ENCODE data around the gene PTGFRN. TPM values are rescaled to one million over a fixed set of nuclear protein-coding genes. Genes with fewer than 3 reads are reported as not detected.

PTGFRN gene
- total RNA-seq, 1 experiment from 2014 or later = 20.7 TPM

GRCh38 chr1:116911779-116912469, 2.2 kb downstream of the PTGFRN start:
- in situ Hi-C loops (cut with HindIII; ENCODE audit: low pct_unique_long_range_greater_than_20kb, low sequenced_read_pairs) = no loop called here
- no peak for DNase-seq (ENCODE audit: low read depth)

DNA sequence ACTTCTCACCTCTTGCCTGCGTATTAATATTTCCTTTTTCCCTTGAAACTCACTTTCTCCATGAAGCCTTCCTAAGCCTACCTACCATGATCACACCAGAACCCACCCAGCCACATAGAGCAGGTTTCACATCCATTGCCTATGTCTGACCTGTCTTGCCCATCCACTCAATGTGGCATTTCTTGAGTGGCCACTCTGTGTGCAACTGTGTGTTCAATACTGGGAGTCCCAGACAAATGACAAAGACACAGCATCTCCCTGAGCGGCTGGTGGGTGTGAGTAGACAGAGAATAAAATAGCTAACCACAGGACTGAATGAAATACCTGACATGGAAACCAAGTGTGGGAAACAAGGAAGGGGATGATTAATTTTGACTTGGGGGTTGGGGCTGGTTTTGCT, 3.1 kb downstream of the PTGFRN start:
- in situ Hi-C loops (cut with HindIII; ENCODE audit: low pct_unique_long_range_greater_than_20kb, low sequenced_read_pairs) = no loop called here
- DNase-seq (ENCODE audit: low read depth) = no peak

- in situ Hi-C loops (cut with HindIII; ENCODE audit: low pct_unique_long_range_greater_than_20kb, low sequenced_read_pairs) = no loop called here
Observed at GRCh38 chr1:116913941-116914340, 4.2 kb downstream of the PTGFRN start.

GRCh38 chr1:116914667-116915066, 5.0 kb downstream of the PTGFRN start:
- DNase-seq (ENCODE audit: low read depth) = no peak
- in situ Hi-C loops (cut with HindIII; ENCODE audit: low pct_unique_long_range_greater_than_20kb, low sequenced_read_pairs) = no loop called here

More at GRCh38 chr1:116913941-116914340, 4.2 kb downstream of the PTGFRN start:
- DNase-seq (ENCODE audit: low read depth) = no peak

- no peak for DNase-seq (ENCODE audit: low read depth)
- in situ Hi-C loops (cut with HindIII; ENCODE audit: low pct_unique_long_range_greater_than_20kb, low sequenced_read_pairs) = no loop called here
Observed at GRCh38 chr1:116915086-116915661, 5.5 kb downstream of the PTGFRN start.

DNA sequence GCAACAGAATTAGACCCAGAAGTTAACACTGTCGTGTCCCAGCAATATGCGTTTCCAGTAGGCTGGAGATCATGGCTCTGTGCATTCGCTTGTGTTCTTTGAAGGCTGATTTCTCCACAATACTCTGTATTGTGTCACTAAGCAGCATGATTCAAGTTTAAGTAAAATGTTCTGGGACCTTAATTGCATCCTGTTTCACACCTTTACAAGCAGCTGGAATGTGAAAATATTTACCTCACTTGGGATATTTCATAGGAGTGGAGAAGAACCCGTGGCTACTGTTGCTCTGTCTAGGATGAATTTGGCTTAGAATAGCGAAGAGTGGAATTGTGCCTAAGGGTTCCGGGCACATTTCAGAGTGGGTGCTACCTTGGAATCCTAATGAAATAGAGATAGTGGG, 6.3 kb downstream of the PTGFRN start:
- no peak for DNase-seq (ENCODE audit: low read depth)
- in situ Hi-C loops (cut with HindIII; ENCODE audit: low pct_unique_long_range_greater_than_20kb, low sequenced_read_pairs) = no loop called here

GRCh38 chr1:116916533-116917445, 7.1 kb downstream of the PTGFRN start:
- in situ Hi-C loops (cut with HindIII; ENCODE audit: low pct_unique_long_range_greater_than_20kb, low sequenced_read_pairs) = no loop called here
- DNase-seq (ENCODE audit: low read depth) = no peak

DNA sequence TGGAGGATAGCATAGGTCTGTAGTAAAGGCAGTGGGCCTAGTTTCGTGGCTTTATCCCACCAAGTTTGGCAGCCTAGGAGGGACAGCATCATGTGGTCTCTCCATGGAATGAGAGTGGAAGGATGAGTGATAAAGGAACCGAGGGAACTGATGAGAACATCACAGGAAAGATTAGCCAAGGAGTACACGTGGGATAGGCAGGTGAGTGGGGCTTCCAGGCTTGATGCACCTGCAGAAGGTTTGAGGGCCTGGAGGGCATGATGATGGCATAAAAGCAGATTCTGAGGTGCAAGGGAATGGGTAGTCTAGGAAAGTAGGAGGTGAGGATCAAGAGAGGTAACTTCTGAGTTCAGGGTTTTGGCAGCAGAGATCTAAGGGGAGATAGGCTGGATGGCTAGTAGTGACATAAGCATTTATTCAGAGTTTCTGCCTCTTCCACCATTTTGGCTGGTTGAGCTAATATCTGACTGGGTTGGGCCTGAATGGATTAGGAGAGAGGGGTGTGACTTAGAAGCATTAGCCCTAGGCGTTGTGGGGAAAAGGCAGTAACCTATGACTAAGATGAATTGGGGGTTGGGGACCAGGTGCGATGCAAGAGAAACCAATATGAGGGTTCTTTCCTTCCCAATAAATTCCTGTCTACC, 9.1 kb downstream of the PTGFRN start:
- in situ Hi-C loops (cut with HindIII; ENCODE audit: low pct_unique_long_range_greater_than_20kb, low sequenced_read_pairs) = no loop called here
- no peak for DNase-seq (ENCODE audit: low read depth)

DNA sequence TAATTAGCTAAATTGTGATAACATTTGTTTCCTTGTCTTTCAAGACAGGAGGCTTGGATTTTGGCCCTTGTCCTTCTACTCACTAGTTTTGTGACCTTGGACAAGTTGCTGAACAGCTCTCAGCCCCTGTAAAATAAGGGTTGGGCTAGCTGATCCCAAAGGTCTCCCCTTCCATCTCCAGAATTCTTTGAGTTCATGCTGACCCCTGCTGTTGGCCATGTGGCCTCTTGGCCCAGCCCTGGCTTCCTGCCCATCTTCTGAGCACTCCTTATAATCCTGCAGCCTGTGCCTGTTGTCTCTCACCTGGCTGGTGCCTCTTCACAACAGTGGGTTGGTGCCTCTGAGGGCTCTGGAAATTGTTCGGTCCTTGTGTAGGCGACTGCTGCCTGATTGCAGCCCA, 10.1 kb downstream of the PTGFRN start:
- no peak for DNase-seq (ENCODE audit: low read depth)
- in situ Hi-C loops (cut with HindIII; ENCODE audit: low pct_unique_long_range_greater_than_20kb, low sequenced_read_pairs) = no loop called here

GRCh38 chr1:116920211-116920610, 10.5 kb downstream of the PTGFRN start:
- DNase-seq (ENCODE audit: low read depth) = no peak
- in situ Hi-C loops (cut with HindIII; ENCODE audit: low pct_unique_long_range_greater_than_20kb, low sequenced_read_pairs) = no loop called here

GRCh38 chr1:116921301-116921885, 11.7 kb downstream of the PTGFRN start:
- in situ Hi-C loops (cut with HindIII; ENCODE audit: low pct_unique_long_range_greater_than_20kb, low sequenced_read_pairs) = no loop called here

GRCh38 chr1:116921937-116922336, 12.2 kb downstream of the PTGFRN start:
- in situ Hi-C loops (cut with HindIII; ENCODE audit: low pct_unique_long_range_greater_than_20kb, low sequenced_read_pairs) = no loop called here
- DNase-seq (ENCODE audit: low read depth) = no peak

More at GRCh38 chr1:116921301-116921885, 11.7 kb downstream of the PTGFRN start:
- DNase-seq (ENCODE audit: low read depth) = no peak

- DNase-seq (ENCODE audit: low read depth) = no peak
- in situ Hi-C loops (cut with HindIII; ENCODE audit: low pct_unique_long_range_greater_than_20kb, low sequenced_read_pairs) = no loop called here
Observed at GRCh38 chr1:116923421-116923820, 13.7 kb downstream of the PTGFRN start.

DNA sequence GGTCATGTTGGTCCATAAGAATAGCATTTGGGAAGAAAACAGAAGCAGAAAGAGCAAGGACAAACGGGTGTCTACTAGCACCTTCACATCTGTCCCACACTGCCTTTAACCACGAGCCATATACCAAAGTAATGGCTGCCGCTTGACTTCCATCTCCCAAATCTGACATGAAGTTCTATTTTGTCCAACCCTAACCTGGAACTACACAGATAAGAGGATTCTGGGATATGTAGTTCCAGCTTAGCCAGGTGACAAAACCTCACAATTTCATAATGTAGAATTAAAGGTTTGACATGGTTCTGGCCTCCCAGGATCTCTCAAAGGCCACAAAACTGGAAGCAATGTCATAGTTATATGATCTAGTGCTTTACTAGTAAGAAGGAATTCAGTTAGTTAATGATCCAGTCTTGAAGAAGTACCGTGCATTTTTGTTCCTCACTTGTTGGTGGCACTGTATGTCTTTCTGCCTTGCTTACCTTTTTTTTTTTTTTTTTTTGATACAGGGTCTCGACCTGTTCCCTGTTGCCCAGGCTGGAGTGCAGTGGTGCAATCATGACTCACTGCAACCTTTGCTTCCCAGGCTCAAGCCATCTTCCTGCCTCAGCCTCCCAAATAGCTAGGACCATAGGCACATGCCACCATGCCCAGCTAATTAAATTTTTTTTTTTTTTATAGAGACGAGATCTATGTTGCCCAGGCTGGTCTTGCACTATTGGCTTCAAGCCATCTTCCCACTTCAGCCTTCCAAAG, 17.5 kb downstream of the PTGFRN start:
- in situ Hi-C loops (cut with HindIII; ENCODE audit: low pct_unique_long_range_greater_than_20kb, low sequenced_read_pairs) = no loop called here
- no peak for DNase-seq (ENCODE audit: low read depth)

GRCh38 chr1:116929961-116930592, 20.4 kb downstream of the PTGFRN start:
- in situ Hi-C loops (cut with HindIII; ENCODE audit: low pct_unique_long_range_greater_than_20kb, low sequenced_read_pairs) = no loop called here
- DNase-seq (ENCODE audit: low read depth) = no peak

GRCh38 chr1:116931016-116931918, 21.6 kb downstream of the PTGFRN start:
- in situ Hi-C loops (cut with HindIII; ENCODE audit: low pct_unique_long_range_greater_than_20kb, low sequenced_read_pairs) = no loop called here
- no peak for DNase-seq (ENCODE audit: low read depth)
